ENCODE data around the gene KIAA1143. TPM values are rescaled to one million over a fixed set of nuclear protein-coding genes. Genes with fewer than 3 reads are reported as not detected.

KIAA1143 gene
- total and polyA plus RNA-seq, 9 of the 15 experiments (the other 6 are each of a cell fraction or from before 2014, with no cell fraction given): 25.6 to 72.0 (median 42.2) TPM

GRCh38 chr3:44729384-44729910 lies 32.0 kb downstream of the KIAA1143 start, which contains the start of gene ZNF501 (continued):
- TF ChIP-seq CTCF (IDR thresholded peaks at IDR 0.05 in 2 of 3, conservative IDR thresholded peaks at IDR 0.05 in 1 of 3; ENCODE audit: insufficient read depth in 2 of 3, low read depth in 1 of 3, low read length in 3 of 3) (peak in 1 of 3 experiments; percentile 8; a peak in 1 of 6 replicates), HNRNPUL1 (IDR thresholded peaks at IDR 0.05; ENCODE audit: low read length) (no peak), ZZZ3 (IDR thresholded peaks at IDR 0.05) (no peak), RBFOX2 (IDR thresholded peaks at IDR 0.05; ENCODE audit: low read depth, low read length) (peak; percentile 94), PRMT5 (CRISPR knock-in tag; IDR thresholded peaks at IDR 0.05) (no peak), FOXK2 (conservative IDR thresholded peaks at IDR 0.05 in 1 of 2, IDR thresholded peaks at IDR 0.05 in 1 of 2; ENCODE audit: low read depth in 2 of 2) (peak; percentile 48 to 75), SLC30A9 (CRISPR knock-in tag; IDR thresholded peaks at IDR 0.05) (0 out of 2 replicates have a peak, but pooled peaks have one; percentile 15), MEF2A (IDR thresholded peaks at IDR 0.05; ENCODE audit: control insufficient read depth, low read depth, low read length) (no peak), ZNF253 (CRISPR knock-in tag; conservative IDR thresholded peaks at IDR 0.05) (no peak), ATF6 (CRISPR knock-in tag; IDR thresholded peaks at IDR 0.05) (no peak), RBM25 (IDR thresholded peaks at IDR 0.05; ENCODE audit: low read depth, low read length, severe bottlenecking) (no peak), ELF2 (CRISPR knock-in tag; IDR thresholded peaks at IDR 0.05) (peak; percentile 68), NCOA1 (IDR thresholded peaks at IDR 0.05; ENCODE audit: low read depth) (peak; percentile 67; the same call in 1 of the 2 replicates), CEBPB (tag; IDR thresholded peaks at IDR 0.05) (peak; percentile 89), SMAD4 (CRISPR knock-in tag; conservative IDR thresholded peaks at IDR 0.05) (peak; percentile 84), UBTF (IDR thresholded peaks at IDR 0.05; ENCODE audit: borderline replicate concordance in 1 of 2, low read depth in 2 of 2, low read length in 2 of 2) (peak; percentile 67 to 85; a peak in 2 of 4 replicates), NFRKB (IDR thresholded peaks at IDR 0.05; ENCODE audit: low read depth) (peak; percentile 66; the same call in 1 of the 2 replicates), CSDE1 (IDR thresholded peaks at IDR 0.05) (peak in 1 of 2 experiments; percentile 68; a peak in 2 of 4 replicates), NFXL1 (CRISPR knock-in tag; IDR thresholded peaks at IDR 0.05) (no peak), TBL1XR1 (IDR thresholded peaks at IDR 0.05; ENCODE audit: low read length in 2 of 2) (peak; percentile 91 to 92), MTA1 (IDR thresholded peaks at IDR 0.05; ENCODE audit: borderline replicate concordance) (peak; percentile 98), TBP (optimal IDR thresholded peaks at IDR 0.05; ENCODE audit: low read depth, low read length) (peak; percentile 73), CEBPG (CRISPR knock-in tag; IDR thresholded peaks at IDR 0.05) (peak; percentile 43; the same call in 1 of the 2 replicates), CEBPG (tag; conservative IDR thresholded peaks at IDR 0.05 in 1 of 2, IDR thresholded peaks at IDR 0.05 in 1 of 2) (no peak)

Measured in K562 (cell line).